Effector memory CD4-positive, alpha-beta T cell (primary cell): Measurements from ENCODE around the gene SCGB2A2.

Source experiments
- DNase-seq, 3 donors: peaks; one replicate each; pipeline ENCODE4 v3.0.0-alpha.2; 2020
- H3K27ac ChIP-seq: 2 replicates; pipeline ENCODE4 v1.7.0; 2013; ENCODE audit warnings: mild to moderate bottlenecking, low read length, moderate library complexity; ENCODE audit not compliant: insufficient read depth, poor library complexity, severe bottlenecking
- H3K27me3 ChIP-seq: replicated peaks from 2 replicates; pipeline ENCODE4 v1.7.0; 2013; ENCODE audit warnings: mild to moderate bottlenecking, low read length; ENCODE audit not compliant: insufficient read depth, control insufficient read depth, poor library complexity, severe bottlenecking
- H3K36me3 ChIP-seq: 2 replicates; pipeline ENCODE4 v1.7.0; 2013; ENCODE audit warnings: mild to moderate bottlenecking, low read length, moderate library complexity; ENCODE audit not compliant: control insufficient read depth, insufficient read depth
- H3K4me1 ChIP-seq: 2 replicates; pipeline ENCODE4 v1.7.0; 2013; ENCODE audit warnings: low read length, mild to moderate bottlenecking; ENCODE audit not compliant: control insufficient read depth, insufficient read depth, poor library complexity, severe bottlenecking
- H3K4me3 ChIP-seq: 2 replicates; pipeline ENCODE4 v1.7.0; 2013; ENCODE audit warnings: low read length, low read depth, mild to moderate bottlenecking; ENCODE audit not compliant: insufficient read depth, poor library complexity, severe bottlenecking
- H3K9me3 ChIP-seq: 2 replicates; pipeline ENCODE4 v1.7.0; 2013; ENCODE audit warnings: mild to moderate bottlenecking, low read length, moderate library complexity; ENCODE audit not compliant: control insufficient read depth

SCGB2A2 gene

GRCh38 chr11:62251698-62252097 is 18.3 kb upstream of the SCGB2A2 start:
- H3K4me1 ChIP-seq = no peaks in the 10 kb centered on the region
- H3K9me3 ChIP-seq = peaks cover 19% of the 10 kb centered on the region
- no peaks in the 10 kb centered on the region for H3K36me3 ChIP-seq
- no peak overlapping the region for H3K4me3 ChIP-seq
- no peak overlapping the region for H3K27ac ChIP-seq
- no peaks in the 10 kb centered on the region for H3K27me3 ChIP-seq
- DNase-seq = no peak

GRCh38 chr11:62253999-62254542 is 15.9 kb upstream of the SCGB2A2 start:
- Histone ChIP-seq H3K4me3 (no peak overlapping the region), H3K9me3 (peaks cover 19% of the 10 kb centered on the region), H3K27me3 (no peaks in the 10 kb centered on the region), H3K4me1 (no peaks in the 10 kb centered on the region), H3K27ac (no peak overlapping the region), H3K36me3 (no peaks in the 10 kb centered on the region)
- DNase-seq = no peak

GRCh38 chr11:62256281-62256680 is 13.7 kb upstream of the SCGB2A2 start:
- H3K4me3 ChIP-seq = no peak overlapping the region
- H3K27me3 ChIP-seq = no peaks in the 10 kb centered on the region
- H3K4me1 ChIP-seq = no peaks in the 10 kb centered on the region
- H3K27ac ChIP-seq = no peak overlapping the region
- peaks cover 9% of the 10 kb centered on the region for H3K9me3 ChIP-seq
- no peaks in the 10 kb centered on the region for H3K36me3 ChIP-seq
- DNase-seq = no peak

DNA sequence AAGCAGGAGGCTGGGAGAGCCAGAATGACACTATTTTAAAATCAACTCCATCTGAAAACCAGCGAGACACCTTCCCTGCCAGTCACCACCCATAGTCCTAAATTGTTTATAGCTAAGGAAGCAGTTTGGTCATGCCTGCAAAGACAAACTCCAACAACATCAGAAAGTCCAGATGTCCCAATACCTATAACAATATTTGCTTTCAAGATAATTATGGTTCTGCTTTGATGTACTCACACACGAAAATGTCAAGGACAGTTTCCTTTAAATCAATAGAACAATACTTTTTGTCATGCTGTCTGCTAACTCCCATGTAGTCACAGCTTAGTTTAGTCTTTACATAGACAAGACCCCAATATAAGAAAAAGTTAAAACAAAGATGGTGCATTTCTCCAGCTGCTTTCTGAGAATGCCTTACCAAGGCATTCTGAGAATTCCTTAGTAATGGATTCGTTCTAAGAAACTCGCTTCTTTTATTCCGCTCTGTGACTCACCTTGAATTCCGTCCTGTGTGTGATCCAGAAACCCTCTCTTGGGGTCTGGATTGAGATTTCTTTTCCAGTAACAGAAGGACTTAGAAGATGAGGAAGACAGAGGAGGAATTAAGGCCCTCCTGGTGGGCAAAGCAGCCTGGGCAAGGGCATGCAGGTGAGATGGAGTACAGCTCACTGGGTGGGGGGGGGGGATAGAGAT is 9.6 kb upstream of the SCGB2A2 start:
- no peak for DNase-seq
- no peak overlapping the region for H3K27ac ChIP-seq
- no peaks in the 10 kb centered on the region for H3K9me3 ChIP-seq
- no peaks in the 10 kb centered on the region for H3K4me1 ChIP-seq
- no peaks in the 10 kb centered on the region for H3K36me3 ChIP-seq
- no peak overlapping the region for H3K4me3 ChIP-seq
- H3K27me3 ChIP-seq = no peaks in the 10 kb centered on the region

- Histone ChIP-seq H3K27me3 (no peaks in the 10 kb centered on the region), H3K27ac (no peak overlapping the region)
These were observed 6.0 kb upstream of the SCGB2A2 start for GRCh38 chr11:62264004-62264403.

DNA sequence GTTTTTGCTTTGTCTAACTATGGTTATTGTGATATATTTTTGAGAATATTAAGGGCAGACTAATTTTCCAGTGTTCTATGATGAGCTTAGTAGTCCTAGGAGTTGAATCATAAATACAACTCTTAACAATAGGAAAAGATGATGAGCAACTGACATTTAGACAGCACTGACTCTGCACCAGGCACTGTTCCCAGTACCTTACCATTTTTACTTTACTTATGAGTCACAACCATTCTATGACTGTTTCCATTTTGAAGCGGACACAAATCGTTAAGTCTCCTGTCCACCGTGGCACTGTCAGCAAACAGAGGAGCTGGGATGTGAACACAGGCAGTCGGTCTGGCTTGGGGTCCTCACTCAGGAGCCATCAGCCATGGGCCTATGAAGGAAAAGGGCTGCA is 3.4 kb upstream of the SCGB2A2 start:
- DNase-seq = no peak
- Histone ChIP-seq H3K4me1 (no peaks in the 10 kb centered on the region), H3K9me3 (no peaks in the 10 kb centered on the region), H3K27me3 (no peaks in the 10 kb centered on the region), H3K27ac (no peak overlapping the region), H3K36me3 (no peaks in the 10 kb centered on the region), H3K4me3 (no peak overlapping the region)

More at GRCh38 chr11:62264004-62264403, 6.0 kb upstream of the SCGB2A2 start:
- no peak for DNase-seq
- no peaks in the 10 kb centered on the region for H3K9me3 ChIP-seq
- H3K4me1 ChIP-seq = no peaks in the 10 kb centered on the region
- no peak overlapping the region for H3K4me3 ChIP-seq
- no peaks in the 10 kb centered on the region for H3K36me3 ChIP-seq

DNA sequence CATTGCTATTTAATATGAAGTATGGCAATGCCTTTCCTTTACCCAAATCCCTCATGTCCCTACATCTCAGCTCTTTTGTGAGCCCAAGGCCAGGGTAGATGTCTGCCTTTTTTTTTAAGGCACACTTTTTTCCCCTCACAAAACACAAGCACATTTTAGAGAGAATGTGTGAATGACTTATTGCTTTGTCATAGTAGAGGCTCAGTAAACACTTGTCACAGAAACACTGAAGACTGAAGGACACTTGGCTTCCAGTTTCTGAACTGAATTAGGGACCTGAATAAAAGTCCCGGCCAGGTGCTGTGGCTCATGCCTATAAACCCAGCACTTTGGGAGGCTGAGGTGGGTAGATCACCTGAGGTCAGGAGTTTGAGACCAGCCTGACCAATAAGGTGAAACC is 2.9 kb upstream of the SCGB2A2 start:
- H3K36me3 ChIP-seq = no peaks in the 10 kb centered on the region
- H3K27ac ChIP-seq = no peak overlapping the region
- no peak for DNase-seq
- no peaks in the 10 kb centered on the region for H3K9me3 ChIP-seq
- no peak overlapping the region for H3K4me3 ChIP-seq
- no peaks in the 10 kb centered on the region for H3K27me3 ChIP-seq
- no peaks in the 10 kb centered on the region for H3K4me1 ChIP-seq

DNA sequence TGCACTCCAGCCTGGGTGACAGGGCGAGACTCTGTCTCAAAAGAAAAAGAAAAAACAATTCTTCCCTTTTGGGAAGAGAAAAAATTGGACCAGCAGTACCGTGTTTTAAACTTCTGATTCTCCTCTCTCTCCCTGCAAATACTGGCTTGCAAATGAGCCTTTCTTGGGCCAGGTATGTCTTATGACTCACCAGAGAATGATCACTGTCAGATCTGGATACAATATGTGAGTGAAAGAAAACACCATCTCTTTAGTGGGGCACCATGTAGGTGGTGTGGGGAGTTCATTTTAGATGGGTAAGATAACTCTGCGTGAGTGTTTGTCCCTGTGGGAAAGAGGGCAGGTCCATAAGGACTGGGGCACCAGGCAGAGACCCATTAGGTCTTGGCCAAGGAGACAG is 2.4 kb upstream of the SCGB2A2 start:
- no peak overlapping the region for H3K27ac ChIP-seq
- H3K27me3 ChIP-seq = no peaks in the 10 kb centered on the region

GRCh38 chr11:62273284-62273683 is 3.3 kb downstream of the SCGB2A2 start:
- Histone ChIP-seq H3K4me1 (no peaks in the 10 kb centered on the region), H3K9me3 (no peaks in the 10 kb centered on the region), H3K27ac (no peak overlapping the region), H3K27me3 (no peaks in the 10 kb centered on the region), H3K4me3 (no peak overlapping the region), H3K36me3 (no peaks in the 10 kb centered on the region)
- no peak for DNase-seq

More for the DNA sequence above, 2.4 kb upstream of the SCGB2A2 start:
- no peaks in the 10 kb centered on the region for H3K36me3 ChIP-seq
- no peak overlapping the region for H3K4me3 ChIP-seq
- no peaks in the 10 kb centered on the region for H3K9me3 ChIP-seq
- no peaks in the 10 kb centered on the region for H3K4me1 ChIP-seq
- no peak for DNase-seq

GRCh38 chr11:62273789-62274275 is 3.9 kb downstream of the SCGB2A2 start:
- Histone ChIP-seq H3K9me3 (no peaks in the 10 kb centered on the region), H3K27me3 (no peaks in the 10 kb centered on the region)

More at GRCh38 chr11:62273789-62274275, 3.9 kb downstream of the SCGB2A2 start:
- Histone ChIP-seq H3K36me3 (no peaks in the 10 kb centered on the region), H3K4me1 (no peaks in the 10 kb centered on the region), H3K4me3 (no peak overlapping the region), H3K27ac (no peak overlapping the region)
- no peak for DNase-seq
